ENCODE measurements around the gene TLR6. TPM values are rescaled to one million over a fixed set of nuclear protein-coding genes. Genes with fewer than 3 reads are reported as not detected.
A peak's percentile ranks its signal among the peaks of the same experiment; 100 is the strongest.

TLR6 gene
- total and polyA plus RNA-seq, 9 donors, result 0.79 to 2.0 (median 1.0) TPM

DNA sequence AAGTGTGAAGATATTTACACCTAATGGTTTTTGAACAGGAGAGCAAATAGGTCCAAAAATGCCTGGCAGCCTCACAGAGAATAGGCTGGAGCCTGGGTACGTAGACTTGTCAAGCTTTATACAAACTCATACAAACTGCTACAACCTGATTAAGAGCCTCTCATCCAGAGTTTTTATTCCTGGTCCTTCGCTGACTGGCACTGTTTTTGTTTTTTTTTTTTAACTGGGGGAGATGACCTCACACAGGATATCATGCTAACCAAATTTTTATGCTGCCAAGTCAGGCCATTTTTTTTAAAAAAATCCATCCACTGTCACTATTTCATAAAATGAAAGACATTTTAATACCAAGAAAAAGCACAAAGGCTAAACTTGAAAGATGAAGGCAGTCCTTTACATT, 12.9 kb upstream of the TLR6 start:
- Histone ChIP-seq H3K4me1 (ENCODE audit: control insufficient read depth, insufficient read depth, low read length) (peaks cover 25% of the 10 kb centered on the region), H3K27me3 (ENCODE audit: control insufficient read depth, insufficient read depth, low read length) (no peaks in the 10 kb centered on the region), H3K36me3 (ENCODE audit: control insufficient read depth, insufficient read depth, low read length) (peaks cover 24% of the 10 kb centered on the region), H3K4me3 (ENCODE audit: low read length) (no peak overlapping the region), H3K9me3 (replicated peaks; ENCODE audit: control insufficient read depth, low read depth, low read length) (no peaks in the 10 kb centered on the region), H3K27ac (ENCODE audit: low read length) (peak overlapping the region; percentile 99)
- no CpG with 5 or more reads among the region's 2 CpGs for WGBS (ENCODE audit: insufficient coverage)
- DNase-seq, result no peak

- H3K27me3 ChIP-seq (ENCODE audit: control insufficient read depth, insufficient read depth, low read length), result no peaks in the 10 kb centered on the region
- peak overlapping the region; percentile 99 for H3K27ac ChIP-seq (ENCODE audit: low read length)
- peak; percentile 77 for DNase-seq
- peaks cover 22% of the 10 kb centered on the region for H3K36me3 ChIP-seq (ENCODE audit: control insufficient read depth, insufficient read depth, low read length)
- H3K4me3 ChIP-seq (ENCODE audit: low read length), result peak overlapping the region; percentile 93
- peaks cover 25% of the 10 kb centered on the region for H3K4me1 ChIP-seq (ENCODE audit: control insufficient read depth, insufficient read depth, low read length)
- 10% methylated on average over 24 of the region's 30 CpGs for WGBS (ENCODE audit: insufficient coverage)
- H3K9me3 ChIP-seq (replicated peaks; ENCODE audit: control insufficient read depth, low read depth, low read length), result no peaks in the 10 kb centered on the region
Measured at GRCh38 chr4:38868059-38868960, 11.7 kb upstream of the TLR6 start.

GRCh38 chr4:38867478-38868058, 11.0 kb upstream of the TLR6 start, which contains the start of gene FAM114A1:
FAM114A1 (plus strand) TSS chr4:38867806; CDS start chr4:38878079, 10,273 bp downstream.
- H3K27me3 ChIP-seq (ENCODE audit: control insufficient read depth, insufficient read depth, low read length), result no peaks in the 10 kb centered on the region
- H3K4me1 ChIP-seq (ENCODE audit: control insufficient read depth, insufficient read depth, low read length), result peaks cover 25% of the 10 kb centered on the region
- peak; percentile 94 for DNase-seq
- peaks cover 16% of the 10 kb centered on the region for H3K36me3 ChIP-seq (ENCODE audit: control insufficient read depth, insufficient read depth, low read length)
- peak within 1 kb of the TSS; percentile 93 for H3K4me3 ChIP-seq (ENCODE audit: low read length)
- WGBS (ENCODE audit: insufficient coverage), result under 1% methylated on average over 51 of the region's 66 CpGs
- no peaks in the 10 kb centered on the region for H3K9me3 ChIP-seq (replicated peaks; ENCODE audit: control insufficient read depth, low read depth, low read length)
- H3K27ac ChIP-seq (ENCODE audit: low read length), result peak within 1 kb of the TSS; percentile 99

- no peaks in the 10 kb centered on the region for H3K27me3 ChIP-seq (ENCODE audit: control insufficient read depth, insufficient read depth, low read length)
- H3K4me3 ChIP-seq (ENCODE audit: low read length), result peak overlapping the region; percentile 36
- peaks cover 14% of the 10 kb centered on the region for H3K36me3 ChIP-seq (ENCODE audit: control insufficient read depth, insufficient read depth, low read length)
- peaks cover 25% of the 10 kb centered on the region for H3K4me1 ChIP-seq (ENCODE audit: control insufficient read depth, insufficient read depth, low read length)
- no peaks in the 10 kb centered on the region for H3K9me3 ChIP-seq (replicated peaks; ENCODE audit: control insufficient read depth, low read depth, low read length)
- peak; percentile 33 for DNase-seq
- WGBS (ENCODE audit: insufficient coverage), result 62% methylated on average over 3 of the region's 11 CpGs
- peak overlapping the region; percentile 90 for H3K27ac ChIP-seq (ENCODE audit: low read length)
Measured at GRCh38 chr4:38866973-38867477, 10.4 kb upstream of the TLR6 start.

DNA sequence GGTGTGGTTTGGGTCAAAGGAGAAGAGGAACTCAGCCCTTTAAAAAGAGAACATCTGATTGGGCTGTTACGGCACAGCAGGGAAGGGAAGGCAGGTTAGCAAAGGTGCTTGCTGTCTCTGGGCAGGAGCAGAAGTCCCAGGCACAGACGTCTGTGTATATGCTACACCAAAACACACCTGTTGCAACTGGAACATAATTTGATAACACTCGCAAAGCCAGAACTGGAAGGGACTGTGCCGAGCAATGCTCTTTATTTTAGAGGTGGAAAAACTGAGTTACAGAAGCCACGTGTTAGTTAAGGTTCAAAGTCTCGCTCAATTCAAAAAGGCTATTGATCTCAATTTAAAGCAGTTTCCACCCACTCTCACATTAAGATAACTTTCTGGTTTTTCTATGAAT, 8.8 kb upstream of the TLR6 start:
- Histone ChIP-seq H3K27ac (ENCODE audit: low read length) (no peak overlapping the region), H3K27me3 (ENCODE audit: control insufficient read depth, insufficient read depth, low read length) (no peaks in the 10 kb centered on the region), H3K4me1 (ENCODE audit: control insufficient read depth, insufficient read depth, low read length) (peaks cover 25% of the 10 kb centered on the region), H3K9me3 (replicated peaks; ENCODE audit: control insufficient read depth, low read depth, low read length) (no peaks in the 10 kb centered on the region), H3K4me3 (ENCODE audit: low read length) (no peak overlapping the region), H3K36me3 (ENCODE audit: control insufficient read depth, insufficient read depth, low read length) (peaks cover 4% of the 10 kb centered on the region)
- DNase-seq, result no peak
- whole genome bisulfite sequencing (ENCODE audit: insufficient coverage), result no CpG with 5 or more reads among the region's 6 CpGs

GRCh38 chr4:38861791-38862190, 5.2 kb upstream of the TLR6 start:
- H3K27me3 ChIP-seq (ENCODE audit: control insufficient read depth, insufficient read depth, low read length), result no peaks in the 10 kb centered on the region
- H3K4me1 ChIP-seq (ENCODE audit: control insufficient read depth, insufficient read depth, low read length), result no peaks in the 10 kb centered on the region
- H3K27ac ChIP-seq (ENCODE audit: low read length), result no peak overlapping the region
- no peaks in the 10 kb centered on the region for H3K9me3 ChIP-seq (replicated peaks; ENCODE audit: control insufficient read depth, low read depth, low read length)
- no peak for DNase-seq
- 88% methylated on average over 4 of the region's 4 CpGs for WGBS (ENCODE audit: insufficient coverage)
- H3K36me3 ChIP-seq (ENCODE audit: control insufficient read depth, insufficient read depth, low read length), result no peaks in the 10 kb centered on the region
- H3K4me3 ChIP-seq (ENCODE audit: low read length), result no peak overlapping the region

GRCh38 chr4:38860788-38861424, 4.3 kb upstream of the TLR6 start:
- no peak for DNase-seq
- no peak overlapping the region for H3K27ac ChIP-seq (ENCODE audit: low read length)

GRCh38 chr4:38859501-38859900, 2.9 kb upstream of the TLR6 start:
- no peak overlapping the region for H3K4me3 ChIP-seq (ENCODE audit: low read length)
- H3K36me3 ChIP-seq (ENCODE audit: control insufficient read depth, insufficient read depth, low read length), result no peaks in the 10 kb centered on the region
- H3K27me3 ChIP-seq (ENCODE audit: control insufficient read depth, insufficient read depth, low read length), result no peaks in the 10 kb centered on the region
- H3K9me3 ChIP-seq (replicated peaks; ENCODE audit: control insufficient read depth, low read depth, low read length), result no peaks in the 10 kb centered on the region
- no peak for DNase-seq
- no peaks in the 10 kb centered on the region for H3K4me1 ChIP-seq (ENCODE audit: control insufficient read depth, insufficient read depth, low read length)
- no peak overlapping the region for H3K27ac ChIP-seq (ENCODE audit: low read length)
- WGBS (ENCODE audit: insufficient coverage), result 91% methylated on average over 3 of the region's 7 CpGs

More at GRCh38 chr4:38860788-38861424, 4.3 kb upstream of the TLR6 start:
- no peaks in the 10 kb centered on the region for H3K9me3 ChIP-seq (replicated peaks; ENCODE audit: control insufficient read depth, low read depth, low read length)
- H3K4me1 ChIP-seq (ENCODE audit: control insufficient read depth, insufficient read depth, low read length), result no peaks in the 10 kb centered on the region
- no peaks in the 10 kb centered on the region for H3K27me3 ChIP-seq (ENCODE audit: control insufficient read depth, insufficient read depth, low read length)
- WGBS (ENCODE audit: insufficient coverage), result 78% methylated on average over 1 of the region's 5 CpGs
- H3K4me3 ChIP-seq (ENCODE audit: low read length), result no peak overlapping the region
- H3K36me3 ChIP-seq (ENCODE audit: control insufficient read depth, insufficient read depth, low read length), result no peaks in the 10 kb centered on the region

DNA sequence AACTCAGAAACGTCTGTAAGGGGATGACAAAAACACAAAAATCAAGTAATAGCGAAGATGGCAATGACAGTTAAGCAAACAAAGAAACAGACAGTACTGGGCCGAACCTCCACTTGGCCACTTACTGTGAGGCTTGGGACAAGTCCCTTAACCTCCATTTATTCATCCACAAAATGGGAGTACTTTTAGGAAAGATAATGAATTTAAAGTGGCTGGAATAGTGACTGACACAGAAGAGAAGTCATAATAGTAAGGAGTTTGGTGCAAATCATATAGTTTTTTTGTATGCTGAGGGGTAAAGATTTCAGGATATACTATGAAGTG, 1.4 kb upstream of the TLR6 start:
- H3K4me3 ChIP-seq (ENCODE audit: low read length), result no peak overlapping the region
- 60% methylated on average over 1 of the region's 3 CpGs for WGBS (ENCODE audit: insufficient coverage)
- H3K36me3 ChIP-seq (ENCODE audit: control insufficient read depth, insufficient read depth, low read length), result no peaks in the 10 kb centered on the region
- DNase-seq, result no peak
- peak overlapping the region; percentile 23 for H3K27ac ChIP-seq (ENCODE audit: low read length)
- H3K9me3 ChIP-seq (replicated peaks; ENCODE audit: control insufficient read depth, low read depth, low read length), result no peaks in the 10 kb centered on the region
- H3K27me3 ChIP-seq (ENCODE audit: control insufficient read depth, insufficient read depth, low read length), result no peaks in the 10 kb centered on the region
- H3K4me1 ChIP-seq (ENCODE audit: control insufficient read depth, insufficient read depth, low read length), result no peaks in the 10 kb centered on the region
